Hepatocyte (in vitro differentiated cells): ENCODE data around the gene NAA15.

Experiments
- CTCF ChIP-seq: fragments of 200-600 bp; sonication (generic); IDR thresholded peaks from 2 replicates; pipeline ENCODE4 v1.5.1; 2016; ENCODE audit warnings: antibody characterized with exemption, mild to moderate bottlenecking; ENCODE audit not compliant: poor library complexity
- EZH2 ChIP-seq: fragments of 200-600 bp; sonication (generic); IDR thresholded peaks from 2 replicates; pipeline ENCODE4 v1.6.1; 2016; ENCODE audit warnings: antibody characterized with exemption, mild to moderate bottlenecking, borderline replicate concordance

- no peak for TF ChIP-seq CTCF
- TF ChIP-seq EZH2 = no peak
Observed at GRCh38 chr4:139324620-139325019, 23.3 kb downstream of the NAA15 start.
